HCT116 (cell line): Measurements from ENCODE around the gene SLC25A17.

Source experiments
- EGR1 ChIP-seq: IDR thresholded peaks from 2 replicates; pipeline ENCODE4 v1.6.1; 2012; ENCODE audit warnings: low read depth
- EZH2 ChIP-seq: fragments of 200-600 bp; sonication (generic); IDR thresholded peaks from 2 replicates; pipeline ENCODE4 v1.6.1; 2017; ENCODE audit warnings: antibody characterized with exemption, mixed run types
- JUND ChIP-seq: IDR thresholded peaks from 2 replicates; pipeline ENCODE4 v1.6.1; 2012
- POLR2A ChIP-seq: IDR thresholded peaks from 2 replicates; pipeline ENCODE4 v1.7.0; 2011; ENCODE audit warnings: borderline replicate concordance; ENCODE audit not compliant: insufficient read depth, insufficient read length; ENCODE audit errors: extremely low read depth
- POLR2AphosphoS5 ChIP-seq: IDR thresholded peaks from 2 replicates; pipeline ENCODE4 v1.6.1; 2011; ENCODE audit warnings: mild to moderate bottlenecking, low read depth, low read length, moderate library complexity
- RAD21 ChIP-seq: IDR thresholded peaks from 2 replicates; pipeline ENCODE4 v1.6.1; 2012; ENCODE audit warnings: low read depth, mild to moderate bottlenecking
- SIN3A ChIP-seq: IDR thresholded peaks from 2 replicates; pipeline ENCODE4 v1.6.1; 2012; ENCODE audit warnings: low read depth
- TF ChIP-seq, protein P1 (sequence below), 3 experiments: fragments of 200-600 bp in 1 of 3; sonication (generic) in 1 of 3; IDR thresholded peaks in 2 of 3; conservative IDR thresholded peaks in 1 of 3; 2 replicates each; pipeline ENCODE4 v1.5.1; 2012 to 2017; ENCODE audit warnings: low read depth in 2 of 3, low read length in 2 of 3, antibody characterized with exemption in 1 of 3, borderline replicate concordance in 1 of 3, control low read depth in 1 of 3, mild to moderate bottlenecking in 1 of 3, mixed read lengths in 1 of 3, mixed run types in 1 of 3, moderate library complexity in 1 of 3; ENCODE audit not compliant: insufficient read depth in 1 of 3
- TF ChIP-seq, protein P2 (sequence below): IDR thresholded peaks from 2 replicates; pipeline ENCODE4 v1.6.1; 2012; ENCODE audit warnings: low read depth
- TF ChIP-seq, protein P3 (sequence below): IDR thresholded peaks from 2 replicates; pipeline ENCODE4 v1.6.1; 2012

GRCh38 chr22:40782521-40782920 is 36.6 kb downstream of the SLC25A17 start:
- TF ChIP-seq POLR2A = no peak
- no peak for TF ChIP-seq EZH2
- TF ChIP-seq, protein P1, sequence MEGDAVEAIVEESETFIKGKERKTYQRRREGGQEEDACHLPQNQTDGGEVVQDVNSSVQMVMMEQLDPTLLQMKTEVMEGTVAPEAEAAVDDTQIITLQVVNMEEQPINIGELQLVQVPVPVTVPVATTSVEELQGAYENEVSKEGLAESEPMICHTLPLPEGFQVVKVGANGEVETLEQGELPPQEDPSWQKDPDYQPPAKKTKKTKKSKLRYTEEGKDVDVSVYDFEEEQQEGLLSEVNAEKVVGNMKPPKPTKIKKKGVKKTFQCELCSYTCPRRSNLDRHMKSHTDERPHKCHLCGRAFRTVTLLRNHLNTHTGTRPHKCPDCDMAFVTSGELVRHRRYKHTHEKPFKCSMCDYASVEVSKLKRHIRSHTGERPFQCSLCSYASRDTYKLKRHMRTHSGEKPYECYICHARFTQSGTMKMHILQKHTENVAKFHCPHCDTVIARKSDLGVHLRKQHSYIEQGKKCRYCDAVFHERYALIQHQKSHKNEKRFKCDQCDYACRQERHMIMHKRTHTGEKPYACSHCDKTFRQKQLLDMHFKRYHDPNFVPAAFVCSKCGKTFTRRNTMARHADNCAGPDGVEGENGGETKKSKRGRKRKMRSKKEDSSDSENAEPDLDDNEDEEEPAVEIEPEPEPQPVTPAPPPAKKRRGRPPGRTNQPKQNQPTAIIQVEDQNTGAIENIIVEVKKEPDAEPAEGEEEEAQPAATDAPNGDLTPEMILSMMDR (IDR thresholded peaks at IDR 0.05 in 2 of 3, conservative IDR thresholded peaks at IDR 0.05 in 1 of 3; ENCODE audit: borderline replicate concordance in 1 of 3, insufficient read depth in 1 of 3, low read depth in 2 of 3, low read length in 2 of 3) = no peak
- TF ChIP-seq, protein P2, sequence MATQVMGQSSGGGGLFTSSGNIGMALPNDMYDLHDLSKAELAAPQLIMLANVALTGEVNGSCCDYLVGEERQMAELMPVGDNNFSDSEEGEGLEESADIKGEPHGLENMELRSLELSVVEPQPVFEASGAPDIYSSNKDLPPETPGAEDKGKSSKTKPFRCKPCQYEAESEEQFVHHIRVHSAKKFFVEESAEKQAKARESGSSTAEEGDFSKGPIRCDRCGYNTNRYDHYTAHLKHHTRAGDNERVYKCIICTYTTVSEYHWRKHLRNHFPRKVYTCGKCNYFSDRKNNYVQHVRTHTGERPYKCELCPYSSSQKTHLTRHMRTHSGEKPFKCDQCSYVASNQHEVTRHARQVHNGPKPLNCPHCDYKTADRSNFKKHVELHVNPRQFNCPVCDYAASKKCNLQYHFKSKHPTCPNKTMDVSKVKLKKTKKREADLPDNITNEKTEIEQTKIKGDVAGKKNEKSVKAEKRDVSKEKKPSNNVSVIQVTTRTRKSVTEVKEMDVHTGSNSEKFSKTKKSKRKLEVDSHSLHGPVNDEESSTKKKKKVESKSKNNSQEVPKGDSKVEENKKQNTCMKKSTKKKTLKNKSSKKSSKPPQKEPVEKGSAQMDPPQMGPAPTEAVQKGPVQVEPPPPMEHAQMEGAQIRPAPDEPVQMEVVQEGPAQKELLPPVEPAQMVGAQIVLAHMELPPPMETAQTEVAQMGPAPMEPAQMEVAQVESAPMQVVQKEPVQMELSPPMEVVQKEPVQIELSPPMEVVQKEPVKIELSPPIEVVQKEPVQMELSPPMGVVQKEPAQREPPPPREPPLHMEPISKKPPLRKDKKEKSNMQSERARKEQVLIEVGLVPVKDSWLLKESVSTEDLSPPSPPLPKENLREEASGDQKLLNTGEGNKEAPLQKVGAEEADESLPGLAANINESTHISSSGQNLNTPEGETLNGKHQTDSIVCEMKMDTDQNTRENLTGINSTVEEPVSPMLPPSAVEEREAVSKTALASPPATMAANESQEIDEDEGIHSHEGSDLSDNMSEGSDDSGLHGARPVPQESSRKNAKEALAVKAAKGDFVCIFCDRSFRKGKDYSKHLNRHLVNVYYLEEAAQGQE = no peak
- TF ChIP-seq RAD21 = no peak
- TF ChIP-seq POLR2AphosphoS5 = no peak
- TF ChIP-seq, protein P3, sequence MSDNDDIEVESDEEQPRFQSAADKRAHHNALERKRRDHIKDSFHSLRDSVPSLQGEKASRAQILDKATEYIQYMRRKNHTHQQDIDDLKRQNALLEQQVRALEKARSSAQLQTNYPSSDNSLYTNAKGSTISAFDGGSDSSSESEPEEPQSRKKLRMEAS = no peak
- no peak for TF ChIP-seq JUND
- TF ChIP-seq SIN3A = no peak
- no peak for TF ChIP-seq EGR1
